ENCODE measurements around the gene VPS35L. TPM values are rescaled to one million over a fixed set of nuclear protein-coding genes. Genes with fewer than 3 reads are reported as not detected.

VPS35L gene
- total RNA-seq, 1 donor = 29.4 TPM

- no peak overlapping the region for H3K4me3 ChIP-seq (ENCODE audit: low read length)
- no peaks in the 10 kb centered on the region for H3K9me3 ChIP-seq (ENCODE audit: low read depth, low read length)
- no peaks in the 10 kb centered on the region for H3K27me3 ChIP-seq (ENCODE audit: insufficient read depth, low read length)
- H3K4me1 ChIP-seq (ENCODE audit: insufficient read depth, low read length) = no peaks in the 10 kb centered on the region
Measured at GRCh38 chr16:19733551-19733950, 178.0 kb downstream of the VPS35L start.

- H3K4me3 ChIP-seq (ENCODE audit: low read length) = no peak overlapping the region
- H3K9me3 ChIP-seq (ENCODE audit: low read depth, low read length) = no peaks in the 10 kb centered on the region
- H3K27me3 ChIP-seq (ENCODE audit: insufficient read depth, low read length) = no peaks in the 10 kb centered on the region
- H3K4me1 ChIP-seq (ENCODE audit: insufficient read depth, low read length) = no peaks in the 10 kb centered on the region
Measured at GRCh38 chr16:19735074-19735867, 179.8 kb downstream of the VPS35L start.

- H3K27me3 ChIP-seq (ENCODE audit: insufficient read depth, low read length) = no peaks in the 10 kb centered on the region
- no peak overlapping the region for H3K4me3 ChIP-seq (ENCODE audit: low read length)
- no peaks in the 10 kb centered on the region for H3K9me3 ChIP-seq (ENCODE audit: low read depth, low read length)
- H3K4me1 ChIP-seq (ENCODE audit: insufficient read depth, low read length) = no peaks in the 10 kb centered on the region
Measured at GRCh38 chr16:19737306-19738038, 182.0 kb downstream of the VPS35L start.

- H3K4me1 ChIP-seq (ENCODE audit: insufficient read depth, low read length) = no peaks in the 10 kb centered on the region
- H3K4me3 ChIP-seq (ENCODE audit: low read length) = no peak overlapping the region
- no peaks in the 10 kb centered on the region for H3K9me3 ChIP-seq (ENCODE audit: low read depth, low read length)
- H3K27me3 ChIP-seq (ENCODE audit: insufficient read depth, low read length) = no peaks in the 10 kb centered on the region
Measured at GRCh38 chr16:19741354-19741753, 185.9 kb downstream of the VPS35L start.

GRCh38 chr16:19743816-19744159 is 188.3 kb downstream of the VPS35L start:
- Histone ChIP-seq H3K4me1 (ENCODE audit: insufficient read depth, low read length) (no peaks in the 10 kb centered on the region), H3K4me3 (ENCODE audit: low read length) (no peak overlapping the region), H3K27me3 (ENCODE audit: insufficient read depth, low read length) (no peaks in the 10 kb centered on the region), H3K9me3 (ENCODE audit: low read depth, low read length) (no peaks in the 10 kb centered on the region)

GRCh38 chr16:19744670-19745069 is 189.2 kb downstream of the VPS35L start:
- no peaks in the 10 kb centered on the region for H3K27me3 ChIP-seq (ENCODE audit: insufficient read depth, low read length)
- no peaks in the 10 kb centered on the region for H3K9me3 ChIP-seq (ENCODE audit: low read depth, low read length)
- H3K4me3 ChIP-seq (ENCODE audit: low read length) = no peak overlapping the region
- no peaks in the 10 kb centered on the region for H3K4me1 ChIP-seq (ENCODE audit: insufficient read depth, low read length)

- no peaks in the 10 kb centered on the region for H3K27me3 ChIP-seq (ENCODE audit: insufficient read depth, low read length)
- H3K4me1 ChIP-seq (ENCODE audit: insufficient read depth, low read length) = no peaks in the 10 kb centered on the region
- no peaks in the 10 kb centered on the region for H3K9me3 ChIP-seq (ENCODE audit: low read depth, low read length)
- H3K4me3 ChIP-seq (ENCODE audit: low read length) = no peak overlapping the region
Measured at GRCh38 chr16:19745286-19746010, 189.9 kb downstream of the VPS35L start.

- Histone ChIP-seq H3K4me1 (ENCODE audit: insufficient read depth, low read length) (no peaks in the 10 kb centered on the region), H3K4me3 (ENCODE audit: low read length) (no peak overlapping the region), H3K9me3 (ENCODE audit: low read depth, low read length) (no peaks in the 10 kb centered on the region), H3K27me3 (ENCODE audit: insufficient read depth, low read length) (no peaks in the 10 kb centered on the region)
Measured at GRCh38 chr16:19746561-19746960, 191.1 kb downstream of the VPS35L start.

GRCh38 chr16:19748389-19749168 is 193.1 kb downstream of the VPS35L start:
- H3K4me1 ChIP-seq (ENCODE audit: insufficient read depth, low read length) = no peaks in the 10 kb centered on the region
- no peaks in the 10 kb centered on the region for H3K27me3 ChIP-seq (ENCODE audit: insufficient read depth, low read length)
- no peak overlapping the region for H3K4me3 ChIP-seq (ENCODE audit: low read length)
- H3K9me3 ChIP-seq (ENCODE audit: low read depth, low read length) = no peaks in the 10 kb centered on the region

- no peak overlapping the region for H3K4me3 ChIP-seq (ENCODE audit: low read length)
- no peaks in the 10 kb centered on the region for H3K27me3 ChIP-seq (ENCODE audit: insufficient read depth, low read length)
- no peaks in the 10 kb centered on the region for H3K4me1 ChIP-seq (ENCODE audit: insufficient read depth, low read length)
- H3K9me3 ChIP-seq (ENCODE audit: low read depth, low read length) = no peaks in the 10 kb centered on the region
Measured at GRCh38 chr16:19749571-19750080, 194.1 kb downstream of the VPS35L start.

Other genes starting within 250 kb of the VPS35L start
- 0.10 TPM for gene TMC5, start 137.8 kb upstream of the VPS35L start, total RNA-seq
- 53.1 TPM for gene GDE1, start 33.6 kb upstream of the VPS35L start, total RNA-seq
- gene CCP110, start 31.8 kb upstream of the VPS35L start, total RNA-seq = 12.9 TPM
- gene KNOP1, start 162.5 kb downstream of the VPS35L start, total RNA-seq = 3.3 TPM
- gene IQCK, start 162.6 kb downstream of the VPS35L start, total RNA-seq = 1.9 TPM